Stimulated activated CD8-positive, alpha-beta memory T cell treated with anti-CD3 and anti-CD28 coated beads, Interleukin-7, amount 100 ng/mL, for 48 hours (primary cell): ENCODE measurements around the gene HINT3.
"Not testable (repeated sequence)": the region's sequence is repeated elsewhere in the genome, so short reads cannot be mapped to it uniquely, and the experiment has no call there.

Experiments
- DNase-seq, 2 donors: peaks; one replicate each; pipeline ENCODE4 v3.0.0-alpha.2; 2020; ENCODE audit warnings: low read depth in 1 of 2; ENCODE audit errors: extremely low read depth in 1 of 2

Gene HINT3

DNA sequence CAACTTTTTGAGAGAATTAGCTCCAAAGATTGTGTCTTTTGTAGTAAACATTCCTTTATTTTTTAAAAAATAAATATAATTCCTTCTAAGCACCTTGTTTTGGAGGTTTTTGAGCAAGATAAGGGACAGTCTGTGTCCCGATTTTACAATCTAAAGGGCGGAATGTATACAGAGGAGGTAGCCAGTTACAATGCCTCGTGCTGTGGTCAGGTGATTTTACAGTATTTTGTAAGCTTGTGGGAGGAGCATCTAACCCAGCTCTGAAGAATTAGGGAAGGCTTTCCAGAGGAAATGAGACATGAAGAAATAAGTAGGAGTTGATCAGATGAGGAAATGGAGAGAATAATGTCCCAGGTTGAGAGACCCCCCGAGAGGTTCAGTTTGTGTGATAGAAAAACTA, 1.3 kb downstream of the HINT3 start:
- no peak for DNase-seq

DNA sequence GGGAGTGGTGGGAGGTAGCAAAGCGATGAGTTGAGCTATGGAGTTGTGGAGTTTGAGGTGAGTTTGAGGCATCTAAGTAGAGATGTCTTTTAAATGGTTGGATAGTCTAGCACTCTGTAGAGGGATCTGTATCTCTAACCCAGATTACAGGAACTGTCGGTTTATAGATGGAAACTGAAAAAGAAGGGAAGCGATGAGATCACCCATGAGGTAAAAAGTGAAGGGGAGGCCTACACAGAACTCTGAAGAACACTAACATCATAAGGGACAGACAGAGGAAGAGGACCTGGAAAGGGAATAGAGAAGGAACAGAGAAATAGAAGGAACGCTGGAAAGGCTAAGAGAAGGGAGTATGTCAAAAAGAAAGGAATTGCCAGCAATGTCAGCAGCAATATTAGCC, 2.5 kb downstream of the HINT3 start:
- DNase-seq, result no peak

DNA sequence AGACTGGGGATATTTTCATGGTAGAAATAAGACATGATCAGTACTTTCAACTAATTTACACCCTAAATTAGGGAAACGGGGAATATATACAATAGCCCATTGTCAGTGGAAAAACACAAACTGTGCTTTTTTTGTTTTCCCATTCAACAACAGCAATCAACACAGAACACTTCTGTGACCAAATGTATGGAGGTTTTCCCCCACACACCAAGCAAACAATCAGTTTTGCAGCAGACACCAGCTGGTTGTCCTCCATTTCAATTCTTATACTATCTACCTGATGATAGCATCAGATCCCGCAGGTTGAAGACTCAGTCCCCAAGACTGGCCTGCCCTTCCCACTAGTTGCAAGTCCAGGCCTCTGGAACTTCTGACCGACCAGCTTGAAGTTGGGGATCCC, 4.5 kb downstream of the HINT3 start:
- no peak for DNase-seq

DNA sequence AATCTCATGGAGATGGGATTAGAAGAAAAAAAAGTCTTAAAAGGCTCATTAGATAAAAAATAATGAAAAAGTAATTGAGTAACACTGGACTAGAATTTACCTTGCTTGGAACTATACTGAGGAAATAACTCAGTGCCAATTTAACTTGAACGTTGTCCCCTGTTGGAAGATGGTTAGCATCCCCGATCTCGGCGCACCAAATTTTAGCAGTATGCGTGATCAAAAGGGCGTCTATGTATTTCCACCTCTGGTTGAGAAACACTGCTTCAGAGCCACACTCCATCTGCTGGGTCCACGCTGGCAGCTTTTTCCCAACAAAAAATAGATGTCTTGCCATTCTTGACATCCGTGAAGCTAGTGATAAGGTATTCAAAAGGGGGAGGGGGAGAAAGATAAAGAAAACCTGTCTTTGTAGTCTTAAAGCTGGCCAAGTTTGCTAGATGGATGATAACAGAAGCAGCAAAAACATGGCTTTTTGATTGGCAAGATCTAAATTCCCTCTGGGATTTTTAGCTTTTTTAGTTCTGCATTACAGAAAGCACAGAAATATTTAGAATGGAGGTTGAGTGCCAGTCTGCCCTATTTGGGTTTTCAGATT, 6.4 kb downstream of the HINT3 start:
- DNase-seq, result no peak

DNA sequence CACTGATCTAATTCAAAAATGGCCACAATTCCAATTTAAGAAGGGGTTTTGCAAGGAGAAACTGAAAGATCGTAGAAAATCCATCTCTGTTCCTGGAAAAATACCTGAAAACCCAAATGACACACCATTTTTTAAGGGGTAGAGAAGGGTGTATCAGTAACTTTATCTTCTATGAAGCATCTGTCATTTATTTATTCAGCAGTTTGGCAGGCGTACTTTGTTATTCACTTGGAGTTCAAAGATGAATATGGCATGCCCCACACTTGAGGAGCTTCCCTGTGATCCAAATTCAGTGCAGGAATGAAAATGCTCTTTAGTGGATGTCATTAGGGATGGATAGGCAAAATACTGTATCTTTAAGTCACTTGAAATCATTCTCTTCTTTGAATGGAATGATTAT, 7.2 kb downstream of the HINT3 start:
- no peak for DNase-seq

DNA sequence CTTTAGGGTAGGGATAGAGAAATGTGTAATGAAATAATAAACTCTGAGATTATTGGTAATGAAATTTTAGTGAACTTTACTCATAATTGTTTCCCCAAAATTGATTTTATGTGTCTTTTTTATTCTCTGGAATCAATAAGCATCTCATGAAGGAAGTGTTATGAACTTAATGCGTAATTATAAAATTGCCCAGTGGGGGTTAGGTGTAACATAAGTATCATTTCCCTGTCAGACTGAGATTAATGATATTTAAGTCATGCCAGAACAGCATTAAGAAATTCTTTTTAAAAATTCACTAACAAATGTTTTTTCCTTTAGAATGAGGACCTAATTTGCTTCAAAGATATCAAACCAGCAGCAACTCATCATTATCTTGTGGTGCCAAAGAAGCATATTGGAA, 10.0 kb downstream of the HINT3 start:
- DNase-seq, result no peak

DNA sequence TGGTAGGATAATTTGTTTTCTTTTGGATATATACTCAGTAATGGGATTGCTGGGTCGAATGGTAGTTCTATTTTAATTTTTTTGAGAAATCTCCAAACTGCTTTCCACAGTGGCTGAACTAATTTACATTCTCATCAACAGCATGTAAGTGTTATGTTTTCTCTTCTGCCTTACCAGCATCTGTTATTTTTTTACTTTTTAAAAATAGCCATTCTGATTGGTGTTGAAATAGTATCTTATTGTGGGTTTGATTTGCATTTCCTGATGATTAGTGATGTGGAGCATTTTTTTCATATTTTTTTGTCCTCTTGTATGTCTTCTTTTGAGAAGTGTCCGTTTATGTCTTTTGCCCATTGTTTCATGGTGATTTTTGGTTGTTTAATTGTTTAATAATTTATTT, 11.9 kb downstream of the HINT3 start:
- DNase-seq, result no peak

DNA sequence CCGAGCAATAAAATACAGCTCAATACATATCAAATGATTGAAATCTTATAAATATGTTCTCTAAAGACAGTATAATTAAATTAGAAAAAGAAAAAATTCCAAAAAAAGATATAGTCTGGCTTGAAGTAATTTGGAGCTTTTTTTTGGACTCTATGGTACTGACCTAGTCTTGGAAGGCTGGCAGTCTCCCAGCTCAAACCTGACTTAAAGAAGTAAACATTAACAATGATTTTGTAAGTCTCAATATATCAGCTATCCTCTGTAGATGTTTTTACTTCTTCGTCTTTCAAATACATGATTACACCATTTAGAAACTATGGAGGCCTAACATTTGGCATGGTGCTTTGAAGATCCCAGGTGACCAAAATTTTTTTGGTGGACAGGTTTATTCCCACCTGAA, 14.2 kb downstream of the HINT3 start:
- no peak for DNase-seq

DNA sequence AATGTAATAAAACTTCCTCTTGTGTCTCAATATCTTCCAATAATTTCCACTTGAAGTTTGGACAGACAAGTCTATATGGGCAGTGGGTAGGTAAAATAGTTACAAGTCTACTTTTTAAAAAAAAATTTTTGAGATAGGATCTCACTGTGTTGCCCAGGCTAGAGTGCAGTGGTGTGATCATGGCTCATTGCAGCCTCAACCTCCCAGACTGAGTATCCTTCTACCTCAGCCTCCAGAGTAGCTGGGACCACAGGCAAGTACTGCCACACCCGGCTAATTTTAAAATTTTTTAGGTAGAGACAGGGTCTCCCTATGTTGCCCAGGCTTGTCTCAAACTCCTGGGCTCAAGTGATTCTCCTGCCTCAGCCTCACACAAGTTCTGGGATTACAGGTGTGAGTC, 15.9 kb downstream of the HINT3 start:
- DNase-seq, result not testable (repeated sequence)

DNA sequence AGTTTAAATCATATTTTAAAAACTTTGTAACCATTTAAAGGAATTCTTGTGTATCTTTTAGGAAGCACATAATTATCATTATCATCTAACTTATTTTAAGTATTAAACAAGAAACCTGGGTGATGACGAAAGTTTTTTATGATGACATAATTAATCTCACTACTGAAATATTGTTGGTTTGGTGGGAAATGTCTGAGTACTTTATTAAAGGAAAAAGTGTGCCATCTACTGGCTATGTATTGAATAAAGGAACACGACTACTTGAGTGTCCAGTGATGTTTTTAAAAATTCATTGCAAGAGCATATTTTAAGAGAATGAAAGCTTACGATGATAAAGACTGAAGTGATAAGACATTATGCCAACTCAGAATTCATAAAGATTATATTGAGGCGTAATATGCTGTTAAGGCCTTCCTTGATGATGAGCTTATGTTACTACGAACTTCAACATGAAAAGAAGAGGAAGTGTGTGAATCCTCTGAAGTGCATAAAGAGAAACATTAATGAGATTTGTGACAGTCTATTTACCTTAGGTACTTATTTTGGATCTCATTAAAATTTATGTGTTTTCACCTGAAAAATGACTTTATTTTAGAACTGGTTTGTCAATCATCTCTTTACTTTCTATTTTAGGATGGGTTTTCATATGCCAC, 17.8 kb downstream of the HINT3 start:
- no peak for DNase-seq

DNA sequence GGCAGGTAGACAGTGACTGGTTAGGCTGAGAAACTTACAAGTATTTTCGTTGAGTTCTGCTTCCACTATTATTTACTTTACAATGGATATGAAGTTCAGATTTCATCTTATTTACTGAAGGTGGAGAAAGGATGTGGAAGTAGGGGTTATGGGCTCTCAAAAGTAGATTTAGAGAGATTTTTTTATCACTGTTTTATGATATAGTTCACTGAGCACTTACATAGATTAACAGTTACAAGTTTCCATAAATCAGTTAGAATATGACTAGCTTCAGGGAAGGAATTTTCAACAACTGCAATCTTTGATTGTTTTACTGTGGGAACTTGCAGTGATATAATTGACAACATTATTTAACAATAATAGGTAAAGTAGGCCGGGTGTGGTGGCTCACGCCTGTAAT, 22.5 kb downstream of the HINT3 start:
- DNase-seq, result no peak

DNA sequence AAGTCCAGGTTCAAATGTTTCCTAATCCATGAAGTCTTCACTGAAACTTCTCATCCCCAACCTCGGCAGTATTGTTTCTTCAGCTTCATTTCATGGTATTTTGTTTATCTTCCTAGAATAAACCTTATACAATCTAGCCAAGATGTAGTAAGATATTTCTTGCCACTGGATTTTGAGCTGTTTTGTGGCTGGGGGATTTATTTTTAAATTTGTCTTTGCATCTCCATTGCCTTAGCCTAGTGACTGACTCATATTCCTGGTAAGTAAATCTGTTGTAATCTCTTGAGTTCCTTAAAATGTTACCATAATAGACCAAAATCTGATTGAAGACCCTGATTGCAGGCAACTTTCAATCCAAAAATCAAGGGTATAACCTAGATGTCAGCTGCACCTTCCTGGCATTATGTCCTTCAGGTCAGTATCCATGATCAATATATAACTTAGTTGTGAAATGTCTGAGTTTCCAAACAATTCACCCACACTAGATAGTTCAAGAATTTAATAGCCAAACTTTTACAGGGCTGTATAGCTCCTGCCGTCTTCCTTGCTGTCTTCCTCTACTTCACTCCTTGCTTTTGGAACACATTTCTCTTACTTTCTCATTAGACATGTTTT, 25.1 kb downstream of the HINT3 start:
- DNase-seq, result no peak

DNA sequence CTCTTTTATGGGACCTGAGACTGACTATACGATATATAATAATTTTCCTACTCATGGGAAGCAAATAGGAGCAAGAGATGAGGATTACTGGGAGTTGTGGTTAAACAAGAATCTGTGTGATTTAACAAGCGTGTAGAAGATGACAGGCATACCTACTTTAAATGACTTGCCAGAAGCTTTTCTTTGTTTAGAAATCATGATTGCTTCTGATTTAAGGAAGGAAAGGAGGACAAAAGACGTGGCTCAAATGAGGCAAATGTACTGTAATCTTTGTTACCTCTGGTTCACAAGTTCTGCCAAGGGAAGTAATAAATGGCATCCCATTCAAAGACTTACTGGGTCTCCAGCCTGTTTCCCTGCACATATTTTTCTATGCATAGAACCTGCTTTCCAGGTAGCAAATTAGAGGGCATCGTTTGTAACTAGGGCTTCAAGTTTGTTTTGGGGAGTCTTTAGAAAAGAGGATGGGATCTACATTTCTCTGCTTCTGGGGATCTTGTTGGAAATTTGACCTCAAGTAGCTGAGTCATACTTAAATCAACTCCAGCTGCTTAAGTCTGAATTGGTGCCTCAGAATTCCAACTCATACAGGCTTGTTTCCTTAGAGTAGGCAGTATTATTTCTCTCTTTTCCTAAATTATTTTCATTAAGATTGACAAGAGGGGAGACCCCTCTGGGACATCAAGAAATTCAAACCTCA, 26.8 kb downstream of the HINT3 start:
- DNase-seq, result no peak

DNA sequence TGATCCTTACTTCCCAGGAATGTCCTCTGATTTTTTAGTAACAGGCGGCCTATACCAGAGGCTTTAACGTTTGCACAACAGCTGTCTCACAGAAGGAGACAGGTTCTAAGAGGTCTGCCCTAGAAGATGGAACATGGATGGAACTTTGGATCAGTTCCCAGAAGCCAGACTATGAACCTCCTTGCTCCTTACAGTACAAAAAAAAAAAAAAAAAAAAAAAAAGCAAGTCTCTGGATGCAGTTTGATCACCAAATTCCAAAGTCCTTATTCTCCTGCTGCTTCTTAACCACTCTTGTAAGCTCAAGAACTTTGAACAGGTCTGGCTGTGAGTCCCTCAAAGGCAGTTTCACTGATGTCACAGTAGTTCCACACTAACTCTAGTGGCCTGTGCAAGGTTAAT, 27.7 kb downstream of the HINT3 start:
- DNase-seq, result no peak

DNA sequence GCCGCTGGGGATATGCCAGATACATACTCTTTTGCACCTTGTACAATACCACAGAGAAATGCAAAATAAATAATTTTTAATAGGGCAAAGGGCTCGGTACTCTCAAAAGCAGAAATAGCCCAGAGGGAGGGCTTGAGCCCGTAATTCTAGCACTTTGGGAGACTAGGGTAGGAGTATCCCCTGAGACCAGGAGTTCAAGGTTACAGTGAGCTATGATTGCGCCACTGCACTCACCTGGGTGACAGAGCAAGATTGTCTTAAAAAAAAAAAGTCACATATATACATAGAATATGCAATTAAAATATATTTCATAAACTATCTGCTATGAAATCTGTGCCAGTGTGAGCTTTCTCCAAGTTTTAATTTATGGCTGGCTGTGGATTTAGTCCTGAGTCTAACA, 29.0 kb downstream of the HINT3 start:
- DNase-seq, result no peak

DNA sequence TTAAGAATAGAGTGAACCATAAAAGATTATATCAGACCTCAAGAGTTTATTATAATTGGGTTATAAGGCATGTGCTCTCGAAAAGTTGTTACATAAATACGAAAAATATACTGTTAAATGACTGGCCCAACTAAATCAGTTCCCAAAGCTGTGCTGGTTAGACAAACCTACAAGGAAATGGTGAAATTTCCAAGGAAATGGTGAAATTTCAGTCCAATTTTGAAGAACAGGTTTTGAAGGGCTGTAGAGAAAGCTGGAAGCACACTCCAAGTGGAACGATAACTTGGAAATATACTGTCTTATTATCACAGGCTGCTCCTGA, 29.4 kb downstream of the HINT3 start:
- no peak for DNase-seq

DNA sequence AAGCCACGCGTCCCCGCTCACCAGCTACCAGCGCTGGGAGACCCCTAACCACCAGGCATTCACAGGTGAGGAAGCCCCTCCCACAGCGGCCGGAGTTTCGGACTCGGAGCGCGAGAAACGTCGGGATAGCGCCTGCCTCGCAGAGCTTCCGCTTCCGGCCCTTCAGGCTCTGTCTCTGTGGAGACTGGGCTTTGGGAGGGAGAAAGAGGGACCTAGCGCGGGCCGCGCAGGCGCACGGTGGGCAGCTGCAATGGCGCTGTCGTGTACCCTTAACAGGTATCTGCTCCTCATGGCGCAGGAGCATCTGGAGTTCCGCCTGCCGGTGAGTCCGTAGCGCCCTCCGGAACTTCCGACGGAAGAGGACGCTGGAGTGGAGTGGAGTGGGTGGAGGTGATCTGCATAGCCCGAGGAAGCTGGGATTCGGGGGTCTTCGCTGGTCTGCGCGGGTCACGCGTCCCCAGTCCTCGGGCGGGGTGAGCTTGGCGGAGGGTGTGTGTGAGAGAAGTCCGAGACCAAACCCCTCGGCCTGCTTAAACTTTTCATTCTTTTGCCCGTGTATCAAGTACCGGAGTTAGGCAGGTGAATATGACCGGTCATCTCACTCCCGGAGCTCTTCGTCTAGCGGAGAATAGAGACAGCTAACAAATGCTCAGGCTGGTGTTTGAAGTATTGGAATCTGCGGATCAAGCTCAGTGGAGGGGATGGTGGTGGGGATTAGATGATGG, 29.9 kb downstream of the HINT3 start, which contains the start of gene TRMT11:
Gene TRMT11 (plus strand): TSS at position 240 of the 725 bp plus-strand sequence. CDS start 11 bp downstream, at position 251.
- DNase-seq, result peak; percentile 73 to 81

DNA sequence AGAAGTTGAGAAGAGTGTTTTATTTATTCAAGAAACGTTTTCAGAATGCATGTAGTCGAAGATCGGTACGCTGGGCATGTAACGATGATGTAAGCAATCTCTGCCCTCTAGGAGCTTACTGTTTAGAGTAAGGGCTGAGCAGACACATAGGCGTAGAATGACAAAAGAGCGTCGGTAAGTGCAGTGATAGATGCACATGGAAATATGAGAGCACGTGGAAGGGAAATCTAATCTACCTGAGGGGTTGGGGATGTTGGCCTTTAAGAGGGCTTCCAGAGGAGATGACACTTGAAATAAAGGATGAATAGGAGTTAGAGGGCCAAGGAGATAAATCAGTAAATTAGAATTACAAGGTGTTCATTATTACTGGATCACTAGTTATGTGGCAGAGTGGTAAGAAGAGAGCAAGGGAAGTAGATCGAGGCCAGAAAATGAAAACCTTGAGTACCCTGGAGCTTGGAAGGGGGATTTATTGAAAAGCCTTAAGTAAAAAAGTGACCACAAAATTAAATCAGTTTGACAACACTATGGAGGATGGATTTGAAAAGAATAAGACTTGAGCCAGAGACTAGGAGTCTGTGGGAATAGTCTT, 30.6 kb downstream of the HINT3 start:
- no peak for DNase-seq

DNA sequence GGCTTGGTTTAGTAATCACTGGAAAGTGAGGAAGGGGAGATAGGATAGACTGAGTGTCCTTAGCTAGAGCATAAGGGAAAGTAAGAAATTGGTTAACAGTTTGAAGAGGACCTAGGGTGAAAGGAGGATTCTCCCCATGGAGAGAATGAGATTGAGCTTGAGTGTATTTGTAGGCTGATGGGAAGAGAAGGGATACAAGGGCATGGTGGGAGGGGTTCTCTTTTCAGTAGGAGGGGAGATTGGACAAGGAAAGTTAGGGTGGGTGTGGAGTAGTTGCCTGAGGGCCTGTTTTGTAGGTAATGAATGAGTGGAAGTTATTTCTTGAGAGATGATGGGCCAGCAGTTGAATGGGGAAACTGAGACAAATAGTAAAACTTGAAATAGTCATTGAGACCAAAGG, 31.7 kb downstream of the HINT3 start:
- DNase-seq, result no peak

DNA sequence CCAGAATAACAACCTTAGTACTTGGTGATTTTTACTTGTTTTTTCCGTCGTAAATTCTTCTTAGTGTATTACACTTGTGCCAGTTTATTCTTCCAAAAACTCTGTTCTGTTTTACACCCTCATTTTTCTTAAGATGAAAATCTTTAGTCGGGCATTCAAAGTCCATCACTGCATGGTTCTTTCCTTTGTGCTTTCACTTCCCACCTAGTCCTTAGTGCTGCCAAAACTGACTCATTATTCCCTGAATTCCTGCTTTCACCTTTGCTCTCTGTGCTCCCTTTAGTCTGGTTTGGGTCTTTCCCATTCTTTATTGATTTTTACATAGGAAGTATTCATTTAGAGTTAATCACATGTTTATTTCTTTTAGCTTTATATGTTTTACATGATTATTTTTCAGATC, 33.1 kb downstream of the HINT3 start:
- DNase-seq, result no peak

DNA sequence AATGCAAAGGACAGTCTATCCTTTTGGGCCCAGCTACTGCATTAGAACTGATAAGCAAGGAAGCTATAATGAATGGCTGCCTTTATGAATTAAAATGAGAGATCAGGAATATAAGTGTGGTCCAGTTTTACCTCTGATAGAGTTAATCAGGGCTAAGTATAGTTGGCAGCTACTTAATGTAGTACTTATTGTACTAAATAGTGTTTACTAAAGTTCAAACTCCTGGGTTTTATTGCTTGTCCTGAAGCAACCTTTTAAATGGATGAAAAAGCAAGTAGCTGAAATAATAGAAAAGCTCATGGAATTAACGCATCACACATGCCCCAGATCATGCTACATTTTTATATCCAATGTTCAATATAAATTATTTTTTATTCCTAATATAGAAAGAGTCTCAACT, 35.1 kb downstream of the HINT3 start:
- no peak for DNase-seq
